Measurements from ENCODE around the gene TUBB6. TPM values are rescaled to one million over a fixed set of nuclear protein-coding genes. Genes with fewer than 3 reads are reported as not detected.

TUBB6 gene
- total and polyA plus RNA-seq, 2 of the 8 experiments (the other 6 are each of a cell fraction or from before 2014, with no cell fraction given), result 126 to 223 TPM

DNA sequence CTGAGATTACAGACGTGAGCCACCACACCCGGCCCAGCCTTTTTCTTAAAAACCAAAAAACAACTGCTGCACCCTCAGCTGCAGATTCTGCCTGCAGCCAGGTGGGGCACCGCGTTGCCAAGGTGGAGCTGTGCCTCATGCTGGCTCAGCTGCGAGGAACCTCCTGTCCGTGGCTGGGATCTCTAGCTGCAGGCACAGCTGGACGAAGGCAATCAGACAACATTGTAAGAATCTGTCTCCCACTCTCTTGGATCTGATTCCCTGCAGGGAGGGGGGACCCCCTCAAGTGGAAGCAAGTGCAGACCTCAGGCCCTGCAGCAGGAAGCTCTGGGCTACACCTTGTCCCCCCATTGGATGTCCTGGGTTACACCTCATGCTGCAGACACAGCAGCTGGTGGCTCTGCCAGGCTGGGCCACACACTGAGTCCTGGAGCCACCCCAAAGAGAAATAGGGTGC is 29.8 kb upstream of the TUBB6 start:
- Histone ChIP-seq H2AK5ac (ENCODE audit: low read depth, low read length) (no peak overlapping the region), H3K23me2 (ENCODE audit: low read depth, low read length) (no peaks in the 10 kb centered on the region), H3K14ac (ENCODE audit: insufficient read length) (no peak overlapping the region), H3K4me2 (ENCODE audit: insufficient read depth in 1 of 2, low read depth in 2 of 2, low read length in 2 of 2) (no peak overlapping the region), H2BK12ac (ENCODE audit: low read depth, low read length) (peak overlapping the region; percentile 60; the same call in 1 of the 2 replicates), H3K9ac (replicated peaks in 1 of 4; ENCODE audit: extremely low read depth in 1 of 4, low read depth in 3 of 4, low read length in 3 of 4) (no peak overlapping the region; a peak in 1 of 7 replicates), H3K27me3 (replicated peaks in 1 of 4; ENCODE audit: control insufficient read depth in 3 of 4, extremely low read depth in 1 of 4, insufficient read depth in 3 of 4, low read length in 3 of 4) (no peaks in the 10 kb centered on the region), H3K4me1 (replicated peaks in 1 of 4; ENCODE audit: control insufficient read depth in 3 of 4, insufficient read depth in 4 of 4, low read length in 3 of 4) (peaks cover 0 to 10% (median 7%) of the 10 kb centered on the region in 4 experiments; a peak in 6 of 7 replicates), H4K91ac (replicated peaks; ENCODE audit: insufficient read length, low read length) (no peak overlapping the region), H3K4ac (replicated peaks; ENCODE audit: insufficient read length, low read depth, low read length) (no peak overlapping the region), H3K9me3 (ENCODE audit: insufficient read depth in 2 of 2, low read depth in 1 of 2, low read length in 1 of 2) (no peaks in the 10 kb centered on the region), H3K18ac (ENCODE audit: extremely low read depth, low read length) (peak overlapping the region; percentile 43; the same call in 1 of the 2 replicates), H2BK5ac (ENCODE audit: low read depth, low read length) (no peak overlapping the region), H3K79me1 (ENCODE audit: low read depth, low read length) (no peaks in the 10 kb centered on the region), H2BK20ac (ENCODE audit: low read length) (peak overlapping the region; percentile 80; the same call in 1 of the 2 replicates), H2BK120ac (replicated peaks; ENCODE audit: low read depth, low read length) (no peak overlapping the region), H4K5ac (ENCODE audit: insufficient read length, low read depth, low read length) (no peak overlapping the region), H3K36me3 (ENCODE audit: control insufficient read depth in 2 of 4, insufficient read depth in 4 of 4, low read length in 3 of 4) (no peaks in the 10 kb centered on the region), H3K4me3 (ENCODE audit: extremely low read depth in 1 of 4, insufficient read depth in 2 of 4, low read depth in 3 of 4, low read length in 4 of 4) (no peak overlapping the region), H4K8ac (ENCODE audit: extremely low read depth, insufficient read depth, low read length) (no peak overlapping the region), H2AFZ (ENCODE audit: low read length) (no peak overlapping the region), H2BK15ac (ENCODE audit: low read length) (0 out of 2 replicates have a peak overlapping the region, but pooled peaks have one; percentile 88), H3K27ac (ENCODE audit: low read depth, low read length) (0 out of 2 replicates have a peak overlapping the region, but pooled peaks have one; percentile 0), H4K20me1 (replicated peaks in 1 of 2; ENCODE audit: control insufficient read depth in 1 of 2, insufficient read depth in 2 of 2, low read length in 2 of 2) (no peaks in the 10 kb centered on the region), H3K79me2 (ENCODE audit: control insufficient read depth in 1 of 2, insufficient read depth in 2 of 2, low read length in 2 of 2) (no peaks in the 10 kb centered on the region), H3K23ac (ENCODE audit: insufficient read length) (no peak overlapping the region), H3K56ac (replicated peaks; ENCODE audit: insufficient read length, low read depth, low read length) (no peak overlapping the region)
- ChIA-PET POLR2A (ENCODE audit: partially characterized antibody) (interaction anchor here (1.1 to 4.1 kb wide), 5 partner anchors 10 to 57 kb away, joined by 3 to 26 read pairs (median 8); no protein-coding TSS in a partner anchor), CTCF (ENCODE audit: partially characterized antibody) (interaction anchor here (0.5 to 5.3 kb wide), 15 partner anchors 9 to 236 kb away, joined by 3 to 35 read pairs (median 5); partner anchors contain the start of gene CIDEA)
- no peak for DNase-seq (ENCODE audit: low read depth in 1 of 2, low spot score in 2 of 2)
- no peak for FAIRE-seq
- 74% methylated on average over 7 of the region's 7 CpGs; no CpG with 5 or more reads in 1 of the 2 experiments for WGBS, 2 experiments (ENCODE audit: extremely low coverage in 1 of 2, insufficient coverage in 1 of 2, insufficient read length in 1 of 2, insufficient replicate concordance in 2 of 2, low coverage in 1 of 2, low lambda C conversion rate in 2 of 2, missing lambda C conversion rate in 1 of 2)
- TF ChIP-seq HDAC2 (IDR thresholded peaks at IDR 0.05; ENCODE audit: borderline replicate concordance in 1 of 2, low read depth in 2 of 2, low read length in 2 of 2) (peak in 1 of 2 experiments; percentile 75; a peak in 1 of 4 replicates), RFX5 (IDR thresholded peaks at IDR 0.05; ENCODE audit: borderline replicate concordance, low read depth, low read length) (no peak), NRF1 (IDR thresholded peaks at IDR 0.05; ENCODE audit: low read depth, low read length) (no peak), RAD21 (IDR thresholded peaks at IDR 0.05 in 1 of 2, conservative IDR thresholded peaks at IDR 0.05 in 1 of 2; ENCODE audit: low read depth in 2 of 2, low read length in 2 of 2) (peak; percentile 15 to 49; a peak in 2 of 4 replicates)
- TF ChIP-seq, protein P1, sequence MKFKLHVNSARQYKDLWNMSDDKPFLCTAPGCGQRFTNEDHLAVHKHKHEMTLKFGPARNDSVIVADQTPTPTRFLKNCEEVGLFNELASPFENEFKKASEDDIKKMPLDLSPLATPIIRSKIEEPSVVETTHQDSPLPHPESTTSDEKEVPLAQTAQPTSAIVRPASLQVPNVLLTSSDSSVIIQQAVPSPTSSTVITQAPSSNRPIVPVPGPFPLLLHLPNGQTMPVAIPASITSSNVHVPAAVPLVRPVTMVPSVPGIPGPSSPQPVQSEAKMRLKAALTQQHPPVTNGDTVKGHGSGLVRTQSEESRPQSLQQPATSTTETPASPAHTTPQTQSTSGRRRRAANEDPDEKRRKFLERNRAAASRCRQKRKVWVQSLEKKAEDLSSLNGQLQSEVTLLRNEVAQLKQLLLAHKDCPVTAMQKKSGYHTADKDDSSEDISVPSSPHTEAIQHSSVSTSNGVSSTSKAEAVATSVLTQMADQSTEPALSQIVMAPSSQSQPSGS (IDR thresholded peaks at IDR 0.05; ENCODE audit: low read length), result no peak
- TF ChIP-seq, protein P2, sequence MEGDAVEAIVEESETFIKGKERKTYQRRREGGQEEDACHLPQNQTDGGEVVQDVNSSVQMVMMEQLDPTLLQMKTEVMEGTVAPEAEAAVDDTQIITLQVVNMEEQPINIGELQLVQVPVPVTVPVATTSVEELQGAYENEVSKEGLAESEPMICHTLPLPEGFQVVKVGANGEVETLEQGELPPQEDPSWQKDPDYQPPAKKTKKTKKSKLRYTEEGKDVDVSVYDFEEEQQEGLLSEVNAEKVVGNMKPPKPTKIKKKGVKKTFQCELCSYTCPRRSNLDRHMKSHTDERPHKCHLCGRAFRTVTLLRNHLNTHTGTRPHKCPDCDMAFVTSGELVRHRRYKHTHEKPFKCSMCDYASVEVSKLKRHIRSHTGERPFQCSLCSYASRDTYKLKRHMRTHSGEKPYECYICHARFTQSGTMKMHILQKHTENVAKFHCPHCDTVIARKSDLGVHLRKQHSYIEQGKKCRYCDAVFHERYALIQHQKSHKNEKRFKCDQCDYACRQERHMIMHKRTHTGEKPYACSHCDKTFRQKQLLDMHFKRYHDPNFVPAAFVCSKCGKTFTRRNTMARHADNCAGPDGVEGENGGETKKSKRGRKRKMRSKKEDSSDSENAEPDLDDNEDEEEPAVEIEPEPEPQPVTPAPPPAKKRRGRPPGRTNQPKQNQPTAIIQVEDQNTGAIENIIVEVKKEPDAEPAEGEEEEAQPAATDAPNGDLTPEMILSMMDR (IDR thresholded peaks at IDR 0.05; ENCODE audit: control extremely low read depth in 1 of 3, insufficient read depth in 1 of 3, low read depth in 1 of 3, low read length in 3 of 3), result peak in 2 of 3 experiments; percentile 53 to 68; a peak in 3 of 4 replicates

All from H1 (cell line).